Common myeloid progenitor, CD34-positive (primary cell): ENCODE results near the gene GPR151.
A peak's percentile ranks its signal among the peaks of the same experiment; 100 is the strongest.

Experiments
- CTCF ChIA-PET: fragments of 350-600 bp; sonication (Branson Sonifier 250); formaldehyde crosslinking; loops from one replicate; lab custom pipeline; 2021; ENCODE audit warnings: antibody characterized with exemption; lab: Charles Lee
- POLR2A ChIA-PET: fragments of 350-600 bp; sonication (Branson Sonifier 250); formaldehyde crosslinking; loops from one replicate; lab custom pipeline; 2021; ENCODE audit warnings: antibody characterized with exemption; lab: Charles Lee
- DNase-seq, 3 donors: peaks; one replicate each; pipeline versions ENCODE4 v3.0.0 to v3.0.0-alpha.2; 2013
- H3K27ac ChIP-seq, 2 experiments: 1 replicate in 1 of 2; 2 replicates in 1 of 2; pipeline ENCODE4 v1.7.0; 2013; ENCODE audit warnings: inconsistent platforms in 2 of 2, low read length in 2 of 2, mild to moderate bottlenecking in 2 of 2, low read depth in 1 of 2, moderate library complexity in 1 of 2; ENCODE audit not compliant: severe bottlenecking in 2 of 2, insufficient read depth in 1 of 2, poor library complexity in 1 of 2
- H3K27me3 ChIP-seq, 5 experiments: replicated peaks in 2 of 5; 1 replicate in 3 of 5; 2 replicates in 2 of 5; pipeline versions ENCODE4 v1.6.1 to v1.7.0; 2013; ENCODE audit warnings: low read length in 4 of 5, mild to moderate bottlenecking in 2 of 5, moderate library complexity in 2 of 5, inconsistent platforms in 1 of 5; ENCODE audit not compliant: insufficient read depth in 5 of 5, control insufficient read depth in 4 of 5
- H3K36me3 ChIP-seq, 4 experiments: 1 replicate in 2 of 4; 2 replicates in 2 of 4; pipeline versions ENCODE4 v1.6.1 to v1.7.0; 2013; ENCODE audit warnings: low read length in 3 of 4, control low read depth in 1 of 4, mild to moderate bottlenecking in 1 of 4; ENCODE audit not compliant: control insufficient read depth in 4 of 4, insufficient read depth in 4 of 4
- H3K4me1 ChIP-seq, 4 experiments: 1 replicate in 3 of 4; 2 replicates in 1 of 4; pipeline versions ENCODE4 v1.6.1 to v1.7.1; 2013; ENCODE audit warnings: low read length in 3 of 4, mild to moderate bottlenecking in 3 of 4, control low read depth in 1 of 4, inconsistent platforms in 1 of 4, moderate library complexity in 1 of 4; ENCODE audit not compliant: control insufficient read depth in 4 of 4, insufficient read depth in 4 of 4; ENCODE audit errors: control extremely low read depth in 1 of 4
- H3K4me3 ChIP-seq, 7 experiments: 1 replicate in 4 of 7; 2 replicates in 3 of 7; pipeline versions ENCODE4 v1.5.1 to v1.7.0; 2013; ENCODE audit warnings: mild to moderate bottlenecking in 7 of 7, low read length in 6 of 7, moderate library complexity in 6 of 7, inconsistent platforms in 2 of 7, low read depth in 2 of 7, control low read depth in 1 of 7; ENCODE audit not compliant: insufficient read depth in 4 of 7, control insufficient read depth in 1 of 7; ENCODE audit errors: extremely low read depth in 1 of 7
- H3K9me3 ChIP-seq, 5 experiments: 1 replicate in 4 of 5; 2 replicates in 1 of 5; pipeline versions ENCODE4 v1.6.1 to v1.7.1; 2013; ENCODE audit warnings: low read length in 4 of 5, mild to moderate bottlenecking in 2 of 5, inconsistent platforms in 1 of 5, low read depth in 1 of 5, moderate library complexity in 1 of 5; ENCODE audit not compliant: control insufficient read depth in 4 of 5, insufficient read depth in 2 of 5; ENCODE audit errors: control extremely low read depth in 1 of 5
- WGBS: methylation state at CpG from one replicate; pipeline ENCODE4 v1.1.5; 2013; ENCODE audit not compliant: insufficient coverage; 5-methylcytosine and 5-hydroxymethylcytosine counted together

GPR151 gene

GRCh38 chr5:146539973-146540372 is 24.0 kb upstream of the GPR151 start:
- H3K27ac ChIP-seq, result no peak overlapping the region

GRCh38 chr5:146538432-146538831 is 22.4 kb upstream of the GPR151 start:
- no peak overlapping the region for H3K4me3 ChIP-seq
- no peak overlapping the region for H3K27ac ChIP-seq
- WGBS, result 79% methylated on average over 2 of the region's 3 CpGs
- DNase-seq, result no peak
- no peaks in the 10 kb centered on the region for H3K9me3 ChIP-seq
- no peaks in the 10 kb centered on the region for H3K4me1 ChIP-seq
- ChIA-PET CTCF (interaction anchor here (1.8 to 9.1 kb wide), 3 partner anchors 10 to 650 kb away, joined by 7 to 105 read pairs (median 8); no protein-coding TSS in a partner anchor), POLR2A (no interaction called here)
- no peaks in the 10 kb centered on the region for H3K36me3 ChIP-seq
- peaks cover 0 to 2% (median 0%) of the 10 kb centered on the region in 5 experiments for H3K27me3 ChIP-seq

More at GRCh38 chr5:146539973-146540372, 24.0 kb upstream of the GPR151 start:
- H3K27me3 ChIP-seq, result peaks cover 0 to 2% (median 0%) of the 10 kb centered on the region in 5 experiments
- H3K4me3 ChIP-seq, result no peak overlapping the region
- no peak for DNase-seq
- H3K4me1 ChIP-seq, result no peaks in the 10 kb centered on the region
- ChIA-PET POLR2A (no interaction called here), CTCF (interaction anchor here (1.2 to 9.1 kb wide), 3 partner anchors 9 to 426 kb away, joined by 4 to 105 read pairs (median 12); no protein-coding TSS in a partner anchor)
- H3K9me3 ChIP-seq, result no peaks in the 10 kb centered on the region
- WGBS, result 100% methylated on average over 1 of the region's 4 CpGs
- no peaks in the 10 kb centered on the region for H3K36me3 ChIP-seq

GRCh38 chr5:146533882-146534281 is 17.9 kb upstream of the GPR151 start:
- no peak for DNase-seq
- H3K4me1 ChIP-seq, result no peaks in the 10 kb centered on the region
- no peak overlapping the region for H3K27ac ChIP-seq
- H3K4me3 ChIP-seq, result no peak overlapping the region
- POLR2A ChIA-PET, result interaction anchor here (0.9 to 1.0 kb wide), 2 partner anchors 28 to 432 kb away, joined by 3 read pairs; no protein-coding TSS in a partner anchor
- CTCF ChIA-PET, result interaction anchor here (0.6 to 4.3 kb wide), 16 partner anchors 8 to 658 kb away, joined by 3 to 32 read pairs (median 4); partner anchors contain the start of gene GPR151
- H3K9me3 ChIP-seq, result no peaks in the 10 kb centered on the region
- WGBS, result no CpG with 5 or more reads among the region's 1 CpG
- no peaks in the 10 kb centered on the region for H3K36me3 ChIP-seq
- no peaks in the 10 kb centered on the region for H3K27me3 ChIP-seq

GRCh38 chr5:146533260-146533857 is 17.4 kb upstream of the GPR151 start:
- H3K4me1 ChIP-seq, result no peaks in the 10 kb centered on the region
- H3K27ac ChIP-seq, result no peak overlapping the region
- 46% methylated on average over 3 of the region's 7 CpGs for WGBS
- no peaks in the 10 kb centered on the region for H3K27me3 ChIP-seq
- no peaks in the 10 kb centered on the region for H3K36me3 ChIP-seq
- ChIA-PET CTCF (interaction anchor here (0.6 to 4.3 kb wide), 18 partner anchors 9 to 658 kb away, joined by 3 to 32 read pairs (median 4); partner anchors contain the start of genes GPR151 and PPP2R2B), POLR2A (interaction anchor here (0.9 to 1.0 kb wide), 2 partner anchors 28 to 432 kb away, joined by 3 read pairs; no protein-coding TSS in a partner anchor)
- DNase-seq, result peak; percentile 59 to 83 (median 77)
- H3K4me3 ChIP-seq, result no peak overlapping the region
- no peaks in the 10 kb centered on the region for H3K9me3 ChIP-seq

GRCh38 chr5:146529984-146530383 is 14.0 kb upstream of the GPR151 start:
- POLR2A ChIA-PET, result no interaction called here
- Histone ChIP-seq H3K9me3 (no peaks in the 10 kb centered on the region), H3K36me3 (no peaks in the 10 kb centered on the region), H3K27ac (no peak overlapping the region), H3K27me3 (no peaks in the 10 kb centered on the region), H3K4me1 (no peaks in the 10 kb centered on the region), H3K4me3 (no peak overlapping the region)
- peak in 2 of 3 donors; percentile 51 to 64 for DNase-seq
- WGBS, result 20% methylated on average over 1 of the region's 2 CpGs
- CTCF ChIA-PET, result interaction anchor here (1.1 to 4.3 kb wide), 3 partner anchors 9 to 33 kb away, joined by 3 to 30 read pairs (median 12); no protein-coding TSS in a partner anchor

GRCh38 chr5:146528236-146528635 is 12.2 kb upstream of the GPR151 start:
- 79% methylated on average over 4 of the region's 4 CpGs for WGBS
- Histone ChIP-seq H3K4me1 (no peaks in the 10 kb centered on the region), H3K36me3 (no peaks in the 10 kb centered on the region), H3K9me3 (no peaks in the 10 kb centered on the region), H3K27ac (no peak overlapping the region), H3K4me3 (no peak overlapping the region), H3K27me3 (peaks cover 0 to 2% (median 0%) of the 10 kb centered on the region in 5 experiments)
- peak; percentile 8 to 59 (median 51) for DNase-seq
- POLR2A ChIA-PET, result no interaction called here
- CTCF ChIA-PET, result interaction anchor here (0.8 to 1.8 kb wide), 3 partner anchors 15 to 79 kb away, joined by 3 to 6 read pairs (median 5); no protein-coding TSS in a partner anchor

GRCh38 chr5:146527785-146528184 is 11.8 kb upstream of the GPR151 start:
- Histone ChIP-seq H3K9me3 (no peaks in the 10 kb centered on the region), H3K36me3 (no peaks in the 10 kb centered on the region), H3K4me3 (no peak overlapping the region), H3K27ac (no peak overlapping the region), H3K4me1 (no peaks in the 10 kb centered on the region), H3K27me3 (peaks cover 0 to 2% (median 0%) of the 10 kb centered on the region in 5 experiments)
- POLR2A ChIA-PET, result no interaction called here
- DNase-seq, result no peak
- CTCF ChIA-PET, result interaction anchor here (0.8 to 1.9 kb wide), 6 partner anchors 12 to 661 kb away, joined by 3 to 6 read pairs (median 4); partner anchors contain the start of gene GPR151
- 92% methylated on average over 2 of the region's 3 CpGs for WGBS
